ENCODE measurements around the gene IGF2R. TPM values are rescaled to one million over a fixed set of nuclear protein-coding genes. Genes with fewer than 3 reads are reported as not detected.
"Not testable (repeated sequence)": the region's sequence is repeated elsewhere in the genome, so short reads cannot be mapped to it uniquely, and the experiment has no call there.

The IGF2R gene
- total and polyA plus RNA-seq, 2 donors (not counting 1 experiment from before 2014, with no cell fraction given), result 9.5 to 53.3 TPM

GRCh38 chr6:160112628-160113299, 143.9 kb downstream of the IGF2R start:
- POLR2A ChIA-PET, result no interaction called here
- ATAC-seq (ENCODE audit: low read depth) (no peak), DNase-seq (no peak)
- H3K4me1 Mint-ChIP-seq, result no peaks in the 10 kb centered on the region
- CTCF ChIA-PET, result interaction anchor here (1.1 kb wide), 1 partner anchor 249 kb away, joined by 3 read pairs; no protein-coding TSS in a partner anchor
- peaks cover 1% of the 10 kb centered on the region for H3K9me3 Mint-ChIP-seq (ENCODE audit: insufficient read depth)
- TF ChIP-seq CTCF (IDR thresholded peaks at IDR 0.05), result no peak
- TF ChIP-seq EZH2 (IDR thresholded peaks at IDR 0.05; ENCODE audit: borderline replicate concordance, insufficient read depth, low read depth, low read length, poor library complexity, severe bottlenecking), result no peak
- Histone ChIP-seq H3K4me3 (ENCODE audit: control extremely low read depth in 1 of 5, extremely low read depth in 1 of 5, insufficient read depth in 1 of 5, low read depth in 2 of 5, low read length in 4 of 5) (no peak overlapping the region), H3K27ac (ENCODE audit: low read length in 2 of 2) (no peak overlapping the region), H3K36me3 (replicated peaks in 1 of 2; ENCODE audit: control extremely low read depth in 1 of 2, control insufficient read depth in 1 of 2, extremely low read depth in 1 of 2, insufficient read depth in 2 of 2, low read length in 1 of 2) (no peaks in the 10 kb centered on the region), H3K27me3 (replicated peaks in 1 of 4; ENCODE audit: control extremely low read depth in 1 of 4, control insufficient read depth in 3 of 4, insufficient read depth in 4 of 4, low read length in 3 of 4) (no peaks in the 10 kb centered on the region), H3K79me2 (ENCODE audit: control insufficient read depth, insufficient read depth, low read length) (no peaks in the 10 kb centered on the region), H3K9me3 (ENCODE audit: control extremely low read depth in 1 of 3, control insufficient read depth in 2 of 3, insufficient read depth in 1 of 3, low read length in 2 of 3) (peaks cover 0 to 12% (median 4%) of the 10 kb centered on the region in 3 donors), H4K20me1 (ENCODE audit: control insufficient read depth, insufficient read depth, low read length, poor library complexity, severe bottlenecking) (no peaks in the 10 kb centered on the region), H3K4me1 (ENCODE audit: control insufficient read depth in 2 of 2, insufficient read depth in 2 of 2, low read length in 2 of 2) (no peaks in the 10 kb centered on the region), H3K4me2 (replicated peaks; ENCODE audit: low read depth, low read length, poor library complexity, severe bottlenecking) (no peak overlapping the region), H3K9ac (ENCODE audit: low read length) (no peak overlapping the region), H2AFZ (ENCODE audit: insufficient read depth, low read depth, low read length, poor library complexity, severe bottlenecking) (no peak overlapping the region)
- no peak overlapping the region for H3K27ac Mint-ChIP-seq
- 94% methylated on average over 6 of the region's 6 CpGs for WGBS (ENCODE audit: insufficient coverage)
- intact Hi-C loops (cut with micrococcal nuclease), result no loop called here
- no peaks in the 10 kb centered on the region for H3K27me3 Mint-ChIP-seq
- no peak overlapping the region for H3K4me3 Mint-ChIP-seq

GRCh38 chr6:160114536-160114935, 145.7 kb downstream of the IGF2R start:
- intact Hi-C loops (cut with micrococcal nuclease); DNase-seq; ATAC-seq (ENCODE audit: low read depth); H3K4me3 ChIP-seq (ENCODE audit: control extremely low read depth in 1 of 5, extremely low read depth in 1 of 5, insufficient read depth in 1 of 5, low read depth in 2 of 5, low read length in 4 of 5); POLR2A ChIA-PET; H3K27ac Mint-ChIP-seq; H3K27me3 Mint-ChIP-seq; H3K4me2 ChIP-seq (replicated peaks; ENCODE audit: low read depth, low read length, poor library complexity, severe bottlenecking); H3K4me3 Mint-ChIP-seq; H3K4me1 Mint-ChIP-seq; H4K20me1 ChIP-seq (ENCODE audit: control insufficient read depth, insufficient read depth, low read length, poor library complexity, severe bottlenecking); H3K27ac ChIP-seq (ENCODE audit: low read length in 2 of 2); H2AFZ ChIP-seq (ENCODE audit: insufficient read depth, low read depth, low read length, poor library complexity, severe bottlenecking); H3K36me3 ChIP-seq (replicated peaks in 1 of 2; ENCODE audit: control extremely low read depth in 1 of 2, control insufficient read depth in 1 of 2, extremely low read depth in 1 of 2, insufficient read depth in 2 of 2, low read length in 1 of 2); H3K27me3 ChIP-seq (replicated peaks in 1 of 4; ENCODE audit: control extremely low read depth in 1 of 4, control insufficient read depth in 3 of 4, insufficient read depth in 4 of 4, low read length in 3 of 4); H3K9me3 Mint-ChIP-seq (ENCODE audit: insufficient read depth); H3K9ac ChIP-seq (ENCODE audit: low read length); H3K79me2 ChIP-seq (ENCODE audit: control insufficient read depth, insufficient read depth, low read length); H3K4me1 ChIP-seq (ENCODE audit: control insufficient read depth in 2 of 2, insufficient read depth in 2 of 2, low read length in 2 of 2); CTCF ChIA-PET: not testable (repeated sequence)
- WGBS (ENCODE audit: insufficient coverage), result 96% methylated on average over 17 of the region's 29 CpGs
- peaks cover 0 to 24% (median 7%) of the 10 kb centered on the region in 3 donors for H3K9me3 ChIP-seq (ENCODE audit: control extremely low read depth in 1 of 3, control insufficient read depth in 2 of 3, insufficient read depth in 1 of 3, low read length in 2 of 3)
